Activated naive CD4-positive, alpha-beta T cell treated with anti-CD3 and anti-CD28 coated beads, Interleukin-2, amount 50 U/mL, for 24 hours (primary cell): Measurements from ENCODE around the gene GOLT1A.

Experiments
- H3K27ac Mint-ChIP-seq: one replicate; pipeline ENCODE4 v1.8.0; 2021; ENCODE audit warnings: mild to moderate bottlenecking, mixed read lengths
- H3K27me3 Mint-ChIP-seq: one replicate; pipeline ENCODE4 v1.8.0; 2021; ENCODE audit warnings: mixed read lengths
- H3K36me3 Mint-ChIP-seq: one replicate; pipeline ENCODE4 v1.8.0; 2021; ENCODE audit warnings: mixed read lengths
- H3K4me1 Mint-ChIP-seq: one replicate; pipeline ENCODE4 v1.8.0; 2021; ENCODE audit warnings: mixed read lengths
- H3K4me3 Mint-ChIP-seq: one replicate; pipeline ENCODE4 v1.8.0; 2021; ENCODE audit warnings: mild to moderate bottlenecking, mixed read lengths
- H3K9me3 Mint-ChIP-seq: one replicate; pipeline ENCODE4 v1.8.0; 2021; ENCODE audit warnings: mixed read lengths

The GOLT1A gene

GRCh38 chr1:204212715-204213114 lies 1.1 kb downstream of the GOLT1A start:
- Mint-ChIP-seq H3K9me3 (no peaks in the 10 kb centered on the region), H3K36me3 (no peaks in the 10 kb centered on the region), H3K27ac (no peak overlapping the region), H3K4me3 (no peak overlapping the region), H3K27me3 (peaks cover 2% of the 10 kb centered on the region), H3K4me1 (peaks cover 5% of the 10 kb centered on the region)

DNA sequence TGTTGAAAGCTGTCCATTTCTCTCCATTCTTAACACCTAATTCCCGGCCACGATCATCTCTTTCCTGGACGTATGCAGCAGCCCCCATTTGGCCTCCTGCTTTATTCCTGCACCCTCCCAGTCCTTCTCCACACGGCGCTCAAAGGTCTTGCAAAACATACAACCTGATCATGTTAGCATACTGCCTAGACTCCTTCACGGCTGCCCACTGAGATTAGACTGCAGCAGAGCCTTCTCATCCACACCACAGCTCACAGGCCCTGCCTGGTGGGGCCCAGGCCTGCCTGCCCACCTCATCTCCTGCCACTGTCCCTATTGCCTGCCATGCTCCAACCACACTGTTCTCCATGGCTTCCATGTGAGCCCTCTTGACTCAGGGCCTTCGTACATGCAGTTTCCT lies 2.7 kb downstream of the GOLT1A start:
- H3K27me3 Mint-ChIP-seq: peaks cover 5% of the 10 kb centered on the region
- H3K4me1 Mint-ChIP-seq: peaks cover 11% of the 10 kb centered on the region
- H3K9me3 Mint-ChIP-seq: no peaks in the 10 kb centered on the region
- H3K27ac Mint-ChIP-seq: no peak overlapping the region
- H3K36me3 Mint-ChIP-seq: no peaks in the 10 kb centered on the region
- no peak overlapping the region for H3K4me3 Mint-ChIP-seq

DNA sequence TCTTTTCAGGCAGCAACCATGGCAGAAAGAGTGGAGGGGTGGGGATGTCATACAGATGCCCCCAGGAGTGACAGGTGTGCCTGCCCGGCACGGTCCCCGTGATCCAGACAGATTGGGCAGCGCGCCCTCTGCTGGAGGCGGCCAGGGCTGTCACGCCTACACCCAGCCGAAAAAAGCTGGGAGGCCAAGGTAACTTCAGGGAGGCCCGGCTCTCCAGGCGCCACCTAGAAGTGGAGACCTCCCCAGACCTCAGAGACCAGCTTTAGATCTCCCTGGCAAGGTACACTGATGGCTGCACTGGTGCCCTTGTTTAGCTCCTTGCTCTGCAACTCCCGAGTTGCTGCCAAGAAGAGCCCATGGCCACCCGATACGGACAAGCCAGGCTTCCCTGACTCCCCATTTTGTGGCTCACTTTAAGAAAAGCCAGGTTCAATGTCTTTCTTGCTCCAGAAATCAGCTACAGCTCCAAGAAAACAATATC lies 6.6 kb downstream of the GOLT1A start:
- Mint-ChIP-seq H3K4me1 (peaks cover 17% of the 10 kb centered on the region), H3K27me3 (peaks cover 22% of the 10 kb centered on the region), H3K4me3 (no peak overlapping the region), H3K27ac (no peak overlapping the region), H3K36me3 (no peaks in the 10 kb centered on the region), H3K9me3 (no peaks in the 10 kb centered on the region)

- H3K36me3 Mint-ChIP-seq: no peaks in the 10 kb centered on the region
- no peaks in the 10 kb centered on the region for H3K9me3 Mint-ChIP-seq
- peaks cover 17% of the 10 kb centered on the region for H3K4me1 Mint-ChIP-seq
- H3K27me3 Mint-ChIP-seq: peaks cover 23% of the 10 kb centered on the region
- H3K27ac Mint-ChIP-seq: no peak overlapping the region
- no peak overlapping the region for H3K4me3 Mint-ChIP-seq
These were observed 7.7 kb downstream of the GOLT1A start for GRCh38 chr1:204206121-204206520.

GRCh38 chr1:204205486-204205885 lies 8.3 kb downstream of the GOLT1A start:
- Mint-ChIP-seq H3K9me3 (no peaks in the 10 kb centered on the region), H3K27me3 (peaks cover 23% of the 10 kb centered on the region), H3K36me3 (no peaks in the 10 kb centered on the region), H3K4me1 (peaks cover 17% of the 10 kb centered on the region), H3K4me3 (no peak overlapping the region), H3K27ac (no peak overlapping the region)

DNA sequence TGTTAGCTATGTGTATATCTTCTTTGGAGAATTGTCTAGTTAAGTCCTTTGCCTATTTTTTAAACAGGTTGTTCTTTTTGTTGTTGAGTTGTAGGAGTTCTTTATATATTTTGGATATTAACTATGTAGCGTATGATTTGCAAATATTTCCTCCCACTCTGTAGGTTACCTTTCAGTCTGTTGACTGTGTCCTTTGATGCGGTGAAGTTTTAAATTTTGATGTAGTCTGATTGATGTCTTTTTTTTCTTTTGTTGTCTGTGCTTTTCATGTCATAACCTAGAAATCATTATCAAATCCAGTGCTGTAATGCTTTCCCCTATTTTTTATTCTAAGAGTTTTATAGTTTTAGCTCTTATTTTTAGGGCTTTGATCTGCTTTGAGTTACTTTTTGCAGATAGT lies 8.8 kb downstream of the GOLT1A start:
- Mint-ChIP-seq H3K27ac (no peak overlapping the region), H3K4me1 (peaks cover 17% of the 10 kb centered on the region), H3K27me3 (peaks cover 23% of the 10 kb centered on the region), H3K36me3 (no peaks in the 10 kb centered on the region), H3K4me3 (no peak overlapping the region), H3K9me3 (no peaks in the 10 kb centered on the region)

DNA sequence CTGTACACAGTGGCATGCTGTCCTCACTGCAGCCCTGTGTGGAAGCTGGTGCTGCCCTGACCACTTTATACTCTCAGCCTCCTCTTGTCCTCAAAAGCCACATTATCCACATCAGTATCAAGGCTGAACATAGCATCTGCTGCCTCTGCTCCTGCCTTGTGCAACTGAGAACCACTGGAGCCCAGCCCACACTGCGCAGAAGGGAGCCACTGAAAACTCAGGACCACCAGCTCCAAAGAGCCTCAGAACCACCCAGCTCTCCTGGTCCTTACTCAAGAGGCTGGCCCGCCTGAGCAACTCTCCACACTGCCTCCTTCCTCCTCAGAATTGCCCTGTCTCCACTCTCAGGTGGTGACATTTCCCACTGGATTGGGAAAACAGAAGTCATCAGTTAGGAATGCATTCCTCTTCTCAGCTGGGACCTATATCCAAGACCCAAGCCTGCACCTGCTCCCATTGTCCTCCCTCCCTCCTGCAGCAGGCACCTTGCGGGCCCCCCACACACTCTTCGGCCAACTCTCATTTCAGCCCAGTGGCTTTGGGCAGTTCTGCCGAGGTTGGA lies 10.5 kb downstream of the GOLT1A start:
- Mint-ChIP-seq H3K4me1 (peaks cover 17% of the 10 kb centered on the region), H3K36me3 (no peaks in the 10 kb centered on the region), H3K27ac (peak overlapping the region; percentile 36), H3K9me3 (no peaks in the 10 kb centered on the region), H3K27me3 (peaks cover 21% of the 10 kb centered on the region), H3K4me3 (no peak overlapping the region)

DNA sequence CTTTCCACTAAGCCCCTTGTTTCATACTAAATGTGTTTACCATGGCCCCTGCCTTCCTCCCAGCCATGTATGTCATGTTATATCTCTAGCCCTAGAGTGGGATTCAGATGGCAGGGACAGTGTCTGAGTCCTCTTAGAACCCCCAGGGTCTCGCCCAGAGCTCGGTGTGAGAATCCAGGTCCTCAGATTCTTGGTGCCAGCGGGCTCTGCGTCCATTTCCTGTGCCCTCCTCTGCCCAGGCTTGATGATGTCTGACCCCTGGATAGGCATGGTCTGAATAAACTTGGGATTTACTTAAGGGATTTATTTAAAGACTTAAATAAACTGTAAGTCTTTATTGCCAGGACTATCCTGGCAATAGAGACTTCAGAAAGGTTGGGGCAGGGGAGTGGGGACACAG lies 11.3 kb downstream of the GOLT1A start:
- Mint-ChIP-seq H3K27me3 (peaks cover 21% of the 10 kb centered on the region), H3K36me3 (no peaks in the 10 kb centered on the region), H3K9me3 (no peaks in the 10 kb centered on the region), H3K4me3 (no peak overlapping the region), H3K4me1 (peaks cover 17% of the 10 kb centered on the region), H3K27ac (no peak overlapping the region)

DNA sequence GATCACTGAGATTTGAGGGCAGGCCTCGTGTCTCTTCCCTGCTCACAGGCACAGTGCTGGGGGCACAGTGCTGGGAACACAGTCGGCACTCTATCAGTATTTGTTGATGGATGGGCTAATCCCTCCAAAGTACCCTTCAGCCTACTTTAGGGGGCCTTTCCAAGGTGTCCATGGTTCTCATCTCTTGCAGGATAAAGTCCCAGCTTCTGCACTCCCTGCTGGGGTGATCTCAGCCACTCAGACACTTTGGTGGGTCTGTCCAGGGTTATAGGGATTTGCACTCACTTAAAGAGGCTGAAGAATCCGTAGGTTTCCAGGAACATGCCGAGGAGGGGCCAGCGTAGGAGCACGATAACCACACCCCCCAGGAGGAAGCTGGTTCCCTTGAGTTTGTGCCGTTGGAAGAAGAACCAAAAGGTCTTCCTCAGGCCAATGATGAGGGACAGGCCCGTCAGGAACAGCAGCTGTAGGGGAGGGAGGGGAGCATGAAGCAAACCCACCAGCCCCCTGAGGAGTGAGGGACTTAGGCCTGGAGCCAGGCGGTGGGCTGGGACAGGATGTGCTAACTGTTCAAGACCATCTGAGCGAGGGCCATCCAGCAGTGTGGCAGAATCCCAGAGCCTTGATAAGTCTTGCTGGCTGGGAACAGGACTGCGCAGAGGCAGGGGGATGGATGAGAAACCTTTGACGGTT lies 12.3 kb downstream of the GOLT1A start:
- H3K27ac Mint-ChIP-seq: no peak overlapping the region
- peaks cover 12% of the 10 kb centered on the region for H3K4me1 Mint-ChIP-seq
- H3K9me3 Mint-ChIP-seq: no peaks in the 10 kb centered on the region
- H3K4me3 Mint-ChIP-seq: no peak overlapping the region
- no peaks in the 10 kb centered on the region for H3K36me3 Mint-ChIP-seq
- H3K27me3 Mint-ChIP-seq: peaks cover 18% of the 10 kb centered on the region

DNA sequence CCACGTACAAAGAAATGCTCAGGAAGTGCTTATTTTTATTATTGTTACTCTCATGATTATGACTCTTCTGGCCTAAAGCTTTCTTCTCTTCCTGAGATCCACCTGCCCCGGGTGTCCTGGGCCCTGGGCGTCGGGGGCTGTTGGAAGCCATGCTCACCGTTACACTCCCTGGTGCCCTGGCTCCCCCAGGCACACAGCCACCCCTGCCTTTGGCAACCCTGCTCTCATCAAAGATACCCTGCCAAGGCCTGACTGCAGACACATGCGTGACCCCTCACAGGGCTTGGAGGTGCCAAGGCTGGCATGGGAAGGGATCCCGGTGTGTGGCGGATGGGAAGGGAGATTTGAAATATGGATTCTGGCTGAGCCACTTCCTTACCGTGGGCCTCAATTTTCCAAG lies 14.2 kb downstream of the GOLT1A start:
- no peak overlapping the region for H3K4me3 Mint-ChIP-seq
- peaks cover 11% of the 10 kb centered on the region for H3K27me3 Mint-ChIP-seq
- peaks cover 3% of the 10 kb centered on the region for H3K4me1 Mint-ChIP-seq
- no peak overlapping the region for H3K27ac Mint-ChIP-seq
- no peaks in the 10 kb centered on the region for H3K36me3 Mint-ChIP-seq
- H3K9me3 Mint-ChIP-seq: no peaks in the 10 kb centered on the region

DNA sequence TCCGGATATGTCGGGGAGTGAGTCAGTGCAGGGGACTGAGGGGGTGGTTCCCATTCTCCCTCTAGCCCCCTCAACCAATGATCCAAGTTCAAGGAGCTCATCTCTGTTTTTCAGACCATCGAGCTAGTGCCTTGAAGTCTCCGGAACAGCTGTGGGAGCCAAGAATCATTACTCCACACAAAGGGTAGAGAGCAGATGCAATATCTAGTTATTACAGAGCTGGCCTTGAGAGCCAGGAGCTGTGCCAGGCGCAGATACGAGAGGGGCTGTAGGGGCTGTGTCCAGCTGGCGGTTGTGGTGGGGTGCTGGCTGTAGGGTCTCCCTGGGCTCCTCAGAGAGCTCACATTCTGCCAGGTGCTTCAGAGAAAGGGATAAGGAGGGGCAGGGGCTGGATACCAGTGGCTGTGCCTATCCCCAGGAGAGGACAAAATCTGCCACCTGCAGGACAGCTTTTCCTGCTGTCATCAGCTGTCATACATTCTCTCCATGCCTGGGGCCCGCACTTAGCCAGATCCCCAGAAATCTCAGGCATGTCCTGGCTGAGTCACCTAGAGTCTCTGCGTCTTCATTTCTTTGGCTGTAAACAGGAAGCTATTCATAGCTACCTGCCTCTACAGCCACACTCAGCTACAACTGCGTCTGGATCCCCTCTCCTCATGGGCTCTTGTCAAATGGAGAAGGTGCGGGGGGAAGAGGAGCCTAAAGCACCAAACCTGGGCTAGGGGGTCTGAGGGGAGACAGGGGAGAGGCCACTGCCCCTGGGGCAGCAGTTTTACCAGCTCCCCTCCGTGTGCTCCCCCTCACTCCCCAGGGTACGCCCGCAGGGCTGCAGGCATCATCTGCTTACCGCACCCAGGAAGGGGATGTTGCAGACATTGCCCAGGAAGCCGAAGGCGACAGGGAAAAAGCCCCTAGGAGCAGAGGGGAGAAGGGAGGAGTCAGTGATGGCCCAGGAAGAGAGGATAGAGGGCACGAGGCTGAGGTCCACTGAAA lies 15.1 kb downstream of the GOLT1A start:
- Mint-ChIP-seq H3K36me3 (no peaks in the 10 kb centered on the region), H3K4me3 (no peak overlapping the region), H3K9me3 (no peaks in the 10 kb centered on the region), H3K4me1 (peaks cover 5% of the 10 kb centered on the region), H3K27me3 (peaks cover 3% of the 10 kb centered on the region), H3K27ac (no peak overlapping the region)

DNA sequence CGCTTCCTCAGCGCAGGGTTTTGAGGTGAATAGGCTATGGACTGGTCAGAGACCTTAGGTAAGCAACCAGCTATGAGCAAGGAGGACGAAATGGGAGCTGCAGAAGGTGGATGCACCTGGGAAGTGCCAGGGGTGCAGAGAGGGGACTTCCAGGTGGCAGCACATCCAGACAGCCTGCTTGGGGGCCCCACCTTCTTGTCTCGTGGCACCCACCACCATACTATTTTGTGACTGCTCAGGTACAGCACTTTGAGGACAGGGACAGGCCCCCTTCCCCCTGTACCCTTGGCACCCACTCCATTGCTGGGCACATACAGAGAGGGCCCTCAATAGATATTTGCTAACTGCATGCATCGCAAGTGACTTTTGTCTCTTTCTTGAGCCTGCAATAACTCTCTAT lies 16.7 kb downstream of the GOLT1A start:
- Mint-ChIP-seq H3K27me3 (no peaks in the 10 kb centered on the region), H3K27ac (no peak overlapping the region), H3K36me3 (no peaks in the 10 kb centered on the region), H3K4me3 (no peak overlapping the region), H3K4me1 (peaks cover 5% of the 10 kb centered on the region), H3K9me3 (no peaks in the 10 kb centered on the region)

DNA sequence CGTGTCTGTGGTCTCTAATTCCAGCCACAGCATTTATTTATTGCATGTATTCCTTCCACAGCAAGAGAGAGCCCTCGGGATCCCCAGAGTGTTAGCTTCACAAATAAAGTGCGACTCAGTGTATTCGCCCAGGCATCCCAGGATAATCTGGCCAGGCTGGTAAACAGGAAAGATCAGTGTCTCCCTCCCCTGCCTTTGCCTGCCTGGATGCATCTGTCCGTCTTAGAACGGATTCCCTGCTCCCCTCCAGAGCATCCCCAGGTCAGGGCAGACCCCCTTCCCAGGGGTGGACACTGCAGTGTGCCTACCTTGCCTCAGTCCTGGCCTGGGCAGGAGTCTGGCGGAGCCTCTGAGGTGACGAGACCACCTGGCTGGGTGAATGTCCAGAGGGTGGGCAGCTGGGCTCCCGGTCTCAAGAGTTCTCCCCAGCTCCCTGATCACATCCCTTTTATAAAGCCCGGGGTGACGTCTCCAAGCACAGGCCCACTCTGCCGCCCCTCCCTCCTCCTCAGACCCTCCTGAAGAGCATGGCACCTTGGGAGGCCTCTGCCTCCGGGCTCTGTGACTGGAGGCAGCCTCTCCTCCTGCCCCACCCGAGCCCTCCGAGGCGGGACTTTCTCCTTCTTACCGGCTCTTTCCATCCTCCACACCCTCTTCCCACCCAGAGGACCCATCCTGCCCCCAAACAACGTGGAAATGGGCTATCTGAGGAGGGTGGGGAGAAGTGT lies 17.6 kb downstream of the GOLT1A start, which contains the start of gene KISS1:
Gene KISS1 (minus strand): TSS at position 424 of the 728 bp plus-strand sequence. CDS start 3,615 bp downstream, outside the sequence.
- H3K27ac Mint-ChIP-seq: no peak within 1 kb of the TSS
- H3K27me3 Mint-ChIP-seq: peaks cover 3% of the 10 kb centered on the region
- no peaks in the 10 kb centered on the region for H3K36me3 Mint-ChIP-seq
- H3K4me3 Mint-ChIP-seq: no peak within 1 kb of the TSS
- no peaks in the 10 kb centered on the region for H3K9me3 Mint-ChIP-seq
- peaks cover 5% of the 10 kb centered on the region for H3K4me1 Mint-ChIP-seq

DNA sequence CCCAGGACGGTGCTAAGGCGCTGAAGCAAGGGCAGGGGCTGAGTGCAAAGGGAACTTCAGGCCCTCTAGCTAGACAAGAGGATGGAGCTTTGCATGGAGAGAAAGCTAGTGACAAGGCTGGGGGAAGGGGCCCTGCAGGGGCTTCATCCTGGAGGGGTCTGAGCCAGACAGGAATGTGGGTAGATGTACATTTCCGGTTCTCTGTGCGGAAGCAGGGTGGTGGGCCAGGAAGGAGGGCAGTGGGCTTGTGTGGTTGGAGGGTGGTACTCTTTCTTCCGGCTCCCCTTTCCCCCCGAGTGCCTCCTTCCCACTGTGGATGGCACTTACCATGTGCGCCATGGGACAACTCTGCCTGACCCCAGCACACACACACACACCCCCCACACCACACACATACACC lies 19.0 kb downstream of the GOLT1A start:
- H3K4me1 Mint-ChIP-seq: peaks cover 8% of the 10 kb centered on the region
- H3K4me3 Mint-ChIP-seq: no peak overlapping the region
- no peak overlapping the region for H3K27ac Mint-ChIP-seq
- no peaks in the 10 kb centered on the region for H3K9me3 Mint-ChIP-seq
- H3K27me3 Mint-ChIP-seq: peaks cover 9% of the 10 kb centered on the region
- no peaks in the 10 kb centered on the region for H3K36me3 Mint-ChIP-seq

DNA sequence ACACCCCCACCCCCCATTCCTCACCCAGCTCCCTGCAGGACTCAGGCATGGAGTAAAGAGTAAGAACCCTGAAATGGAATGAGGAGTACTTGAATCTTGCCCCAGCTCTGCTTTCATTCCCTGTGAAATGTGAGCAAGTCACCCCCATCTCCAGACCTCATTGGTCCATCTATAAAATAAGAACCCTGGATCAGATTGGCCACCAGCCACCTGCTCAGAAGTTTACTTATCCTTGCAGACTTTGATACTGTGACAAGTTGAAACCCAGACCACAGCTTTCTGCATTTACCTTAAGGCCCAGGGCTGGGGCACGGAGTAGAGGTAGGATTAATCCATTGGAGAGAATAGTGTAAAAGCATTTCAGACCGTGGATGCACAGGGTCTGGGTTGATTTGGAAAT lies 19.7 kb downstream of the GOLT1A start:
- no peak overlapping the region for H3K27ac Mint-ChIP-seq

More for the DNA sequence above, 19.7 kb downstream of the GOLT1A start:
- H3K27me3 Mint-ChIP-seq: peaks cover 13% of the 10 kb centered on the region
- H3K4me1 Mint-ChIP-seq: peaks cover 13% of the 10 kb centered on the region
- no peaks in the 10 kb centered on the region for H3K36me3 Mint-ChIP-seq
- H3K4me3 Mint-ChIP-seq: no peak overlapping the region
- H3K9me3 Mint-ChIP-seq: no peaks in the 10 kb centered on the region
